COLO668 (cell line): ENCODE data around the gene CHRNG.
A peak's percentile ranks its signal among the peaks of the same experiment; 100 is the strongest.
"Not testable (repeated sequence)": the region's sequence is repeated elsewhere in the genome, so short reads cannot be mapped to it uniquely, and the experiment has no call there.

Experiments used
- DNase-seq: peaks from one replicate; lab custom pipeline; 2025; ENCODE audit not compliant: unreplicated experiment; lab: John Stamatoyannopoulos, UW

The CHRNG gene

GRCh38 chr2:232543928-232544631, 4.6 kb downstream of the CHRNG start:
- no peak for DNase-seq

DNA sequence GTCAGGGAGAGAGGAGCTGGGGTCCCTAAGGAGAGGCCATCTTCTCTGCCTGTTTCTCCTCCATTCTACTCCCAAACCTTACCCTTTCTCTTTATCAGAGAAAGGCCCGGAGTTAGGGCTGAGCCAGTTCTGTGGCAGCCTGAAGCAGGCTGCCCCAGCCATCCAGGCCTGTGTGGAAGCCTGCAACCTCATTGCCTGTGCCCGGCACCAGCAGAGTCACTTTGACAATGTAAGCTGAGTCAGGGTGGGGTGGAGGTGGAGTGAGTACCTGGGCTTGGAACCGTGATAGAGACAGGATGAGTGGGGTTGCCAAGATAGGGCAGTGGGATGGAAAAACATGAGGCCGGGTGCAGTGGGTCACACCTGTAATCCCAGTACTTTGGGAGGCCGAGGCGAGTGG, 5.2 kb downstream of the CHRNG start:
- DNase-seq, result no peak

DNA sequence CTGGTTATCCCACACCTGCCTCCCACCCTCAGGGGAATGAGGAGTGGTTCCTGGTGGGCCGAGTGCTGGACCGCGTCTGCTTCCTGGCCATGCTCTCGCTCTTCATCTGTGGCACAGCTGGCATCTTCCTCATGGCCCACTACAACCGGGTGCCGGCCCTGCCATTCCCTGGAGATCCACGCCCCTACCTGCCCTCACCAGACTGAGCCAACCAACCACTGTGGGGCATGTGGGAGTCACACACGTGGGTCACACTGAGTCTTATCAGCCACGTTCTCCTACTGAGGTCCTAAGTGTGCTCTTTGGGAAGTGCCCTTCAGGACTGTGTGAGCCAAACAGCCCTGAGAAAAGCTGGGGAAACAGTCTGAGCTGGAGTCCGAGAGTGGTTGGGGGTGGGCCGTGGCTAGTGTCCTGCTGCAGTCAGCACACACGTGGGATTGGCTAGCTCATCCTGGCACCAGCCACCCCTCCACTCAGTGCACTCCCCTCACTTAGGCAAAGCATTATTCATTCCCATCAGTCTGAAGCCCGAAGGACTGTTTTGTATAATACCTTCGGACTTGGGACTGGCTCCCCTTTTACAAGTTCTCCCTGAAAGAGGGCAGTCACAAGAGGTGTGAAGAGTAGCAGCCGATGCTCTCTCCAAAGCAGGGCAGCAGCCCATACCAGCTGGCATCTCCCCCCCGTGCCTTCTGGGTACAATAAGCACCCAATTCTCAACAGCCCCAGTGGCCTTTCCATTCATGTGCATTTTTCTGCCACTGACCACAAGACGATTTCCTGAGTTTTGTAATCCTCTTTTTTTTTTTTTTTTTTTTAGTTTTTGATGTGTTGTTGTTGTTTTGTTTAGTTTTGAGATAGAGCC, 6.3 kb downstream of the CHRNG start:
- DNase-seq, result no peak

DNA sequence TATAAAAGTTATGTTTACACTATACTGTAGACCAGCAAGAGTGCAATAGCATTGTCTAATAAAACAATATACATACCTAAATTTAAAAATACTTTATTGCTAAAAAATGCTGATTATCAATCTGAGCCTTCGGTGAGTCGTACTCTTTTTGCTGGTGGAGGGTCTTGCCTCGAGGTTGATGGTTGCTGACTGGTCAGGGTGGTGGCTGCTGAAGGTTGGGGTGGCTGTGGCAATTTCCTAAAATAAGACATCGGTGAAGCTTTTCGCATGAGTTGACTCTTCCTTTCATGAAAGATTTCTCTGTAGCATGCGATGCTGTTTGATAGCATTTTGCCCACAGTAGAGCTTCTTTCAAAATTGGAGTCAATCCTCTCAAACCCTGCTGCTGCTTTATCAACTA, 8.5 kb downstream of the CHRNG start:
- no peak for DNase-seq

DNA sequence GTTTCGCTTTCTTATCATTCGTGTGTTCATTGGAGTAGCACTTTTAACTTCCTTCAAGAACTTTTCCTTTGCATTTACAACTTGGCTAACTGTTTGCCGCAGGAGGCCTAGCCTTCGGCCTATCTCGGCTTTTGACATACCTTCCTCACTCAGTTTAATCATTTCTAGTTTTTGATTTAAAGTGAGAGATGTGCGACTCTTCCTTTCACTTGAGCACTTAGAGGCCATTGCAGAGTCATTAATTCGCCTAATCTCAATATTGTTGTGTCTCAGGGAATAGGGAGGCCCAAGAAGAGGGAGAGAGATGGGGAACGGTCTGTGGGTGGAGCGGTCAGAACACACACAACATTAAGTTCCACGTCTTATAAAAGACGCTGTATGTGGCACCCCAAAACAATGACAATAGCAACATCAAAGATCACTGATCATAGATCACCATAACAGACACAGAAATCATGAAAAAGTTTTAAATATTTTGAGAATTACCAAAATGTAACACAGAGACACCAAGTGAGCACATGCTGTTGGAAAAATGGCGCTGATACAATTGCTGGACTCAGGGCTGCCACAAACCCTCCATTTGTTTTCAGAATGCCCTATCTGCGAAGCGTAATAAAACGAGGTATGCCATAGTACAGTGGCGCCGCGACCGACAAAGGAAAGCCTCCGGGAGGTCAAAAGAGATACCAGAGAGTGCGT, 10.3 kb downstream of the CHRNG start:
- DNase-seq, result no peak

GRCh38 chr2:232550354-232551249, 11.1 kb downstream of the CHRNG start, which contains the start of the genes EIF4E2 and TIGD1:
TSS of gene EIF4E2 (plus strand) at chr2:232550689. CDS start at chr2:232550725, 36 bp downstream.
TSS of gene TIGD1 (minus strand) at chr2:232550557. CDS start at chr2:232549882, 675 bp downstream.
- DNase-seq, result peak; percentile 94

- no peak for DNase-seq
Observed at GRCh38 chr2:232551250-232551638, 11.8 kb downstream of the CHRNG start.

DNA sequence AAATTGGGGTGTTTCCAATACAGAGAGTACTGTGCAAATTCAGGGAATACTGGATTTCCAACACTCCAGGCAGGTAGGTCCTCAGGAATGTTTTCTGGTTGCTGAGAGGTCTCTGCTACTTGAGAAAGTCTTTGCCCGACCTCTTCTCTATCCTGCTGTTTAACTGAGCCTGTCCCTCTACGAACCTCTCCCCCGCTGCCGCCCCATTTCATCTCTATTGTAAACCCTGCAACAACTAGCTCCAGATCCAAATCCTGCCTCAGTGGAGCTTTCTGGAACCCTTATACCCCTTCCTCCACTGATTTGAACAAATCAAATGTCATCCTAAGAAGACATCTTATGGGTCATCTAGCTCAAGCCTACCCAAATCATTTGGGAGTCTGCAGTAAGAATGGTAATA, 12.3 kb downstream of the CHRNG start:
- no peak for DNase-seq

GRCh38 chr2:232556426-232556825, 16.9 kb downstream of the CHRNG start:
- DNase-seq, result no peak

GRCh38 chr2:232562515-232563151, 23.1 kb downstream of the CHRNG start:
- DNase-seq, result no peak

- no peak for DNase-seq
Observed at GRCh38 chr2:232563580-232563979, 24.1 kb downstream of the CHRNG start.

GRCh38 chr2:232567721-232568120, 28.2 kb downstream of the CHRNG start:
- no peak for DNase-seq

DNA sequence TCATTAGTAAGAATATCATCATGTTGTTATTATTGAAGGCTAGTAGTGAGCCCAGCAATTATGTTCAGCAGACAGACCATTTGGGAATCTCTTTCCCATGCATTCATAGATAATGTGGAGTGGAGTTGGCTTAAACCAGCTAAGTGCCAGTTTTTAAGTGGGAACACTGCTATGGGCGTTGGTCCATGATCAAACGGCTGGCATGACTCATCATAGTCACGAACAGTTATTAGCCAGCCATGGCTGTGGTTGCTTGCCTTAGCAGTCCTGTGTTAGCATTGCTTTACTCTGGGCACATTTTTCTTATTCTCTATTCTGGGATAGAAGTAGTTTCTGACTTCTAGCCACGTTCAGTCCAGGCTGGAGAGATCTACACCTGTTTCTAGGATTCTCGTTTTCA, 28.7 kb downstream of the CHRNG start:
- DNase-seq, result no peak

GRCh38 chr2:232569541-232569940, 30.0 kb downstream of the CHRNG start:
- no peak for DNase-seq

DNA sequence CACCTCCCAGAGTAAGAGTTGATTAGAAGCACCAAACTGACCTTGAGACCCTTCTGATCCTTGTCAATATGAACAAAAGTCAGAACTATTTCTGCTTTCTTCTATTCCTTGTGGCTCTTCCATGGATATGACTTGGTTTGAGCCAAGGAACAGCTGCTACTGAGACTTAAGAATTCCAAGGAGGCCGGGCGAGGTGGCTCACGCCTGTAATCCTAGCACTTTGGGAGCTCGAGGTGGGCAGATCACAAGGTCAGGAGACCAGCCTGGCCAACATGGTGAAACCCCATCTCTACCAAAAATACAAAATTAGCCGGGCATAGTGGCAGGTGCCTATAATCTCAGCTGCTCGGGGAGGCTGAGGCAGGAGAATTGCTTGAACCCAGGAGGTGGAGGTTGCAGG, 31.0 kb downstream of the CHRNG start:
- DNase-seq, result not testable (repeated sequence)

DNA sequence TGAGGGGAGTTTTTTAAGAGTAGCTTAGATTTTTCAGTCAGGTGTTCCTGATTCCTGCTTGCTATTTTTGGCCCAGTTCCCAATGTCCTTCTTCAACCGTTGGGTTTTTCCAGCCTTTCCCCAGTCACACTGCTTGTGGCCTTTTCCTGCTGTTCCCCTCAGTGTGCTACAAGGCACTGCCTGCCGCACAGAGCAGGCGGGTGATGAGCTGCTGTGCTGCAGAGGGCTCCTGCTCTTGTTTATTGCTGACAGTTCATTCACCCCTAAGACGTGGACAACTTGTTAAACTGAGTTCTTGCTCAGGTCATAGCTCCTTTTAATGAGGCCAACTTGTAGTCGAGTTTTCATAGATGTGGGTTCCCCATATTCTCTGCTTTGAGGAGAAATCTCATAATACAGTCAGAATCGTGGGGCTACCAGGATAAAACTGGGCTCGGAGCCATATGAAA, 31.6 kb downstream of the CHRNG start:
- no peak for DNase-seq

DNA sequence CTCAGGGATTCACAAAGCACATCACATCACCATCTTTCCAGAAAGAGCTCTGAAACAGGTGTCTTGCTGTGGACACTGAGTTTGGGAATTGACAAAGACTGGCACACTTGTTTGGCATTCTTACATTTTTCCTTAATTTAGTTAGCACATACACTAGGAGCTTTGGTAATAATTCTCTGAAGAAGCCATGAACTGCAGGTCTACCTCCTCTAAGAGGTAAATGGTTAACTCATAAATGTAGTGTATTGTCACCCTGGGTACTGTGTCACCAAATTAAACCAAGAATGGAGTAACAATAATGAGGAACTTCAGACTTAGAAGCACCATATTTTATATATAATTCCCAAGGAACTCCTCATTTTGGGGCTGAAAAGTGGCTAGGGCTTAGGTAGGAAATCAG, 33.5 kb downstream of the CHRNG start:
- no peak for DNase-seq

GRCh38 chr2:232573771-232574435, 34.4 kb downstream of the CHRNG start:
- no peak for DNase-seq

- no peak for DNase-seq
Observed at GRCh38 chr2:232574674-232575403, 35.3 kb downstream of the CHRNG start.
